Hematopoietic multipotent progenitor cell treated with erythropoietin and hydrocortisone succinate and interleukin-3 and kit ligand, for 15 days (in vitro differentiated cells): ENCODE results near the gene CAMTA1.
"Not testable (repeated sequence)": the region's sequence is repeated elsewhere in the genome, so short reads cannot be mapped to it uniquely, and the experiment has no call there.

ENCODE experiments used
- DNase-seq: peaks from one replicate; pipeline ENCODE4 v3.0.0-alpha.2; 2015; ENCODE audit warnings: low spot score

Gene CAMTA1

GRCh38 chr1:7108251-7108650, 323.0 kb downstream of the CAMTA1 start:
- no peak for DNase-seq

GRCh38 chr1:7109901-7110300, 324.6 kb downstream of the CAMTA1 start:
- no peak for DNase-seq

- DNase-seq = no peak
Measured at GRCh38 chr1:7110321-7110720, 325.1 kb downstream of the CAMTA1 start.

- DNase-seq = no peak
Measured at GRCh38 chr1:7111853-7112252, 326.6 kb downstream of the CAMTA1 start.

GRCh38 chr1:7113136-7113535, 327.9 kb downstream of the CAMTA1 start:
- DNase-seq = no peak

- DNase-seq = no peak
Measured at GRCh38 chr1:7113822-7114221, 328.6 kb downstream of the CAMTA1 start.

GRCh38 chr1:7116001-7116400, 330.7 kb downstream of the CAMTA1 start:
- no peak for DNase-seq

- no peak for DNase-seq
Measured at GRCh38 chr1:7117399-7118281, 332.4 kb downstream of the CAMTA1 start.

GRCh38 chr1:7119156-7119555, 333.9 kb downstream of the CAMTA1 start:
- no peak for DNase-seq

GRCh38 chr1:7120863-7121621, 335.8 kb downstream of the CAMTA1 start:
- no peak for DNase-seq

- DNase-seq = no peak
Measured at GRCh38 chr1:7121622-7121988, 336.4 kb downstream of the CAMTA1 start.

GRCh38 chr1:7127322-7128075, 342.2 kb downstream of the CAMTA1 start:
- DNase-seq = no peak

- DNase-seq = no peak
Measured at GRCh38 chr1:7128293-7128692, 343.0 kb downstream of the CAMTA1 start.

GRCh38 chr1:7130127-7130526, 344.9 kb downstream of the CAMTA1 start:
- no peak for DNase-seq

GRCh38 chr1:7135493-7135892, 350.2 kb downstream of the CAMTA1 start:
- DNase-seq = no peak

GRCh38 chr1:7136166-7136953, 351.1 kb downstream of the CAMTA1 start:
- DNase-seq = no peak

- no peak for DNase-seq
Measured at GRCh38 chr1:7140251-7140650, 355.0 kb downstream of the CAMTA1 start.

GRCh38 chr1:7145947-7146346, 360.7 kb downstream of the CAMTA1 start:
- DNase-seq = no peak

GRCh38 chr1:7146710-7147109, 361.5 kb downstream of the CAMTA1 start:
- no peak for DNase-seq

- not testable (repeated sequence) for DNase-seq
Measured at GRCh38 chr1:7147581-7148282, 362.5 kb downstream of the CAMTA1 start.
